HepG2 (cell line): ENCODE results near the gene IZUMO4. TPM values are rescaled to one million over a fixed set of nuclear protein-coding genes. Genes with fewer than 3 reads are reported as not detected.

Experiments
- KLF9 ChIP-seq: IDR thresholded peaks from 2 replicates; pipeline ENCODE4 v1.6.1; 2016; ENCODE audit warnings: low read depth
- NFIB ChIP-seq: sonication (generic); formaldehyde crosslinking; IDR thresholded peaks from 2 replicates; pipeline ENCODE4 v1.9.0; 2021; ENCODE audit warnings: missing genetic modification reagents, mild to moderate bottlenecking, borderline replicate concordance
- NFIC ChIP-seq: IDR thresholded peaks from 2 replicates; pipeline ENCODE4 v1.6.1; 2012; ENCODE audit warnings: mild to moderate bottlenecking, low read length, inconsistent platforms
- NPAS2 ChIP-seq: sonication (generic); formaldehyde crosslinking; IDR thresholded peaks from 2 replicates; pipeline ENCODE4 v1.8.0; 2022; ENCODE audit warnings: mild to moderate bottlenecking, missing genetic modification reagents, borderline replicate concordance
- SMYD3 ChIP-seq: sonication (generic); formaldehyde crosslinking; IDR thresholded peaks from 2 replicates; pipeline ENCODE4 v1.8.1; 2023; ENCODE audit warnings: mild to moderate bottlenecking, missing genetic modification reagents
- SP1 ChIP-seq, 2 experiments: fragments of 450-650 bp in 1 of 2; sonication (generic) in 1 of 2; formaldehyde crosslinking in 1 of 2; IDR thresholded peaks; 2 replicates each; pipeline versions ENCODE4 v1.4.0 to v1.6.1; 2016 to 2020; ENCODE audit warnings: missing genetic modification reagents in 1 of 2
- ZIK1 ChIP-seq: sonication (generic); formaldehyde crosslinking; IDR thresholded peaks from 2 replicates; pipeline ENCODE4 v1.5.0; 2020; ENCODE audit warnings: mild to moderate bottlenecking, low read depth, missing genetic modification reagents, borderline replicate concordance
- ZKSCAN1 ChIP-seq: fragments of 150-350 bp; IDR thresholded peaks from 2 replicates; pipeline ENCODE4 v1.6.1; 2014; ENCODE audit warnings: low read length
- ZNF256 ChIP-seq: sonication (generic); formaldehyde crosslinking; conservative IDR thresholded peaks from 2 replicates; pipeline ENCODE4 v1.4.0; 2020; ENCODE audit warnings: missing genetic modification reagents
- ZNF335 ChIP-seq: sonication (generic); formaldehyde crosslinking; IDR thresholded peaks from 2 replicates; pipeline ENCODE4 v1.4.0; 2020; ENCODE audit warnings: missing genetic modification reagents
- ZNF337 ChIP-seq: sonication (generic); formaldehyde crosslinking; IDR thresholded peaks from 2 replicates; pipeline ENCODE4 v1.5.1; 2020; ENCODE audit warnings: missing genetic modification reagents, low read depth, mild to moderate bottlenecking, borderline replicate concordance
- ZNF547 ChIP-seq: sonication (generic); formaldehyde crosslinking; IDR thresholded peaks from 2 replicates; pipeline ENCODE4 v1.5.1; 2020; ENCODE audit warnings: mild to moderate bottlenecking, missing genetic modification reagents
- ZNF598 ChIP-seq: sonication (generic); formaldehyde crosslinking; IDR thresholded peaks from 2 replicates; pipeline ENCODE4 v1.5.1; 2020; ENCODE audit warnings: mild to moderate bottlenecking, missing genetic modification reagents, borderline replicate concordance
- ZNF850 ChIP-seq: sonication (generic); formaldehyde crosslinking; conservative IDR thresholded peaks from 2 replicates; pipeline ENCODE4 v1.9.0; 2021; ENCODE audit warnings: mild to moderate bottlenecking, missing genetic modification reagents
- polyA plus RNA-seq, 8 experiments: library from polyadenylated mRNA; depleted of rRNA in 3 of 8; stranded (reverse) in 7 of 8; unstranded in 1 of 8; fragments of >200 nt; fragmentation: Illumina TruSeq in 4 of 8; extraction: Trizol in 4 of 8; gene quantifications; 2 replicates each; pipeline versions ENCODE4 v1.2.1 to v1.2.3, GENCODE V29; 2011 to 2016; ENCODE audit warnings: low read depth in 4 of 8, missing spikeins in 1 of 8, mixed read lengths in 1 of 8; ENCODE audit not compliant: insufficient read depth in 1 of 8
- total RNA-seq, 5 experiments: library from RNA; depleted of rRNA; stranded (reverse); fragments of >200 nt; fragmentation: Illumina TruSeq; extraction: Trizol; gene quantifications; 2 replicates each; pipeline ENCODE4 v1.2.3, GENCODE V29; 2016; ENCODE audit warnings: low read depth in 1 of 5
- TF ChIP-seq, protein P1 (sequence below): sonication (generic); formaldehyde crosslinking; IDR thresholded peaks from 2 replicates; pipeline ENCODE4 v1.5.0; 2020; ENCODE audit warnings: mild to moderate bottlenecking, missing genetic modification reagents, moderate library complexity
- TF ChIP-seq, protein P2 (sequence below): sonication (generic); formaldehyde crosslinking; IDR thresholded peaks from 2 replicates; pipeline ENCODE4 v1.4.0; 2020; ENCODE audit warnings: missing genetic modification reagents, low read depth, mild to moderate bottlenecking, borderline replicate concordance
- TF ChIP-seq, protein P3 (sequence below): sonication (generic); formaldehyde crosslinking; IDR thresholded peaks from 2 replicates; pipeline ENCODE4 v1.4.0; 2020; ENCODE audit warnings: mild to moderate bottlenecking, low read depth, missing genetic modification reagents
- TF ChIP-seq, protein P4 (sequence below): sonication (generic); formaldehyde crosslinking; IDR thresholded peaks from 2 replicates; pipeline ENCODE4 v1.4.0; 2020; ENCODE audit warnings: missing genetic modification reagents
- TF ChIP-seq, protein P5 (sequence below): sonication (generic); formaldehyde crosslinking; IDR thresholded peaks from 2 replicates; pipeline ENCODE4 v1.4.0; 2020; ENCODE audit warnings: missing genetic modification reagents
- TF ChIP-seq, protein P6 (sequence below): sonication (generic); formaldehyde crosslinking; IDR thresholded peaks from 2 replicates; pipeline ENCODE4 v1.8.1; 2023; ENCODE audit warnings: mild to moderate bottlenecking, missing genetic modification reagents, borderline replicate concordance

Gene IZUMO4
- total and polyA plus RNA-seq, 2 of the 13 experiments (the other 11 are each of a cell fraction or from before 2014, with no cell fraction given), result 0.77 to 3.9 TPM

DNA sequence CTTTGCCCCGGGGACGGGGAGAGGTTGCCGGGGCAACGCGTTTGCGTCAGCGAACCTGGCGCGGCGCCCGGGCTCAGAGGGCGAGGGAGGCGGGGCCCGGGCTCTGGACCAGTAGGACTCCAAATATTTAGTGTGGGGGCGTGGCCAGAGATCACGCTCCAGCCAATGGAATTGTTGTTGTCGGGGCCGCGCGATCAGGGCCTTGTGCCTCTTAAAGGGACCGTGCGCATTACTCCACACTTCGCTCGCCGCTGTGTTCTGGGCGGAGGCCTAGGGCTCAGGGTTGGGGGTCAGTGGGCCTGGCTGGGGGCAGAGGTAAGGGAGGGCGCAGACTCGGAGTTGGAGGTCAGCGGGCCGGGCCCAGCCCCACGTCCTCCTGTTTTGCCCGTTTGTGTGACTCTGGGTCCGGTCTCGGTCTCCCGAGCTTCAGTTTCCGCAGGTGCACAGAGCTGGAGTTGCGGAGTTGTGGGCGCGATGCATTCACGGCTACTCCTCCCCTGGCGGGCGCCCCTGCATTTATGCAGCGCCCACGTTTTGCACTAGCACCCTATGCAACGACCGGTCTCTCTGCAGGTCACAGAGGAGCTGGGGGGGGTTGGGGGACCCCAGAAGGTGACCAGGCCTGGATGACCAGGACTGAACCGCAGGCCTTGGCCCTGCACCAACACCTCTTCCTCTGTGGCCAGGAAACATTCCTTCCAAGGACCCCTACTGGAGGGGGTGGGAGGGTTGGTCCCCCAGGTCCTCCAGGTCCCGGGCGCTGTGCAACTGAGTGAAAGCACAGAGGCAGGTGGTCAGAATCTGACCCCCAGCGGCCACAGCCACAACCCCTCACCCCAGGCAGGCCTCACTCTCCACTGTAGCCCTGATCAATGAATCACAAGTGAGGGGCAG lies 35.0 kb upstream of the IZUMO4 start (continued):
- TF ChIP-seq ZNF598 (CRISPR knock-in tag) (no peak), NFIB (no peak), KLF9 (CRISPR knock-in tag) (no peak), NFIC (no peak), ZNF256 (no peak), ZNF850 (CRISPR knock-in tag) (no peak), ZNF337 (CRISPR knock-in tag) (no peak), ZNF547 (CRISPR knock-in tag) (no peak), SP1 (IDR thresholded peaks at IDR 0.05) (no peak), SP1 (CRISPR knock-in tag; IDR thresholded peaks at IDR 0.05) (peak; percentile 75), ZIK1 (CRISPR knock-in tag) (peak; percentile 50; the same call in 1 of the 2 replicates), ZKSCAN1 (no peak), NPAS2 (no peak), ZNF335 (CRISPR knock-in tag) (no peak), SMYD3 (CRISPR knock-in tag) (no peak)
- TF ChIP-seq, protein P1, sequence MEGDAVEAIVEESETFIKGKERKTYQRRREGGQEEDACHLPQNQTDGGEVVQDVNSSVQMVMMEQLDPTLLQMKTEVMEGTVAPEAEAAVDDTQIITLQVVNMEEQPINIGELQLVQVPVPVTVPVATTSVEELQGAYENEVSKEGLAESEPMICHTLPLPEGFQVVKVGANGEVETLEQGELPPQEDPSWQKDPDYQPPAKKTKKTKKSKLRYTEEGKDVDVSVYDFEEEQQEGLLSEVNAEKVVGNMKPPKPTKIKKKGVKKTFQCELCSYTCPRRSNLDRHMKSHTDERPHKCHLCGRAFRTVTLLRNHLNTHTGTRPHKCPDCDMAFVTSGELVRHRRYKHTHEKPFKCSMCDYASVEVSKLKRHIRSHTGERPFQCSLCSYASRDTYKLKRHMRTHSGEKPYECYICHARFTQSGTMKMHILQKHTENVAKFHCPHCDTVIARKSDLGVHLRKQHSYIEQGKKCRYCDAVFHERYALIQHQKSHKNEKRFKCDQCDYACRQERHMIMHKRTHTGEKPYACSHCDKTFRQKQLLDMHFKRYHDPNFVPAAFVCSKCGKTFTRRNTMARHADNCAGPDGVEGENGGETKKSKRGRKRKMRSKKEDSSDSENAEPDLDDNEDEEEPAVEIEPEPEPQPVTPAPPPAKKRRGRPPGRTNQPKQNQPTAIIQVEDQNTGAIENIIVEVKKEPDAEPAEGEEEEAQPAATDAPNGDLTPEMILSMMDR (CRISPR knock-in tag), result peak; percentile 78
- TF ChIP-seq, protein P2, sequence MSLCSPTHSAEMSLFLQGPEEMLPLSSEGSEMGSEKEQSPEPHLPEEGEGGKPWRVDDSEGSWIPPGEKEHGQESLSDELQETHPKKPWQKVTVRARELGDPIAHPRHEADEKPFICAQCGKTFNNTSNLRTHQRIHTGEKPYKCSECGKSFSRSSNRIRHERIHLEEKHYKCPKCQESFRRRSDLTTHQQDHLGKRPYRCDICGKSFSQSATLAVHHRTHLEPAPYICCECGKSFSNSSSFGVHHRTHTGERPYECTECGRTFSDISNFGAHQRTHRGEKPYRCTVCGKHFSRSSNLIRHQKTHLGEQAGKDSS (CRISPR knock-in tag), result no peak; the same call in none of the 2 replicates
- TF ChIP-seq, protein P3, sequence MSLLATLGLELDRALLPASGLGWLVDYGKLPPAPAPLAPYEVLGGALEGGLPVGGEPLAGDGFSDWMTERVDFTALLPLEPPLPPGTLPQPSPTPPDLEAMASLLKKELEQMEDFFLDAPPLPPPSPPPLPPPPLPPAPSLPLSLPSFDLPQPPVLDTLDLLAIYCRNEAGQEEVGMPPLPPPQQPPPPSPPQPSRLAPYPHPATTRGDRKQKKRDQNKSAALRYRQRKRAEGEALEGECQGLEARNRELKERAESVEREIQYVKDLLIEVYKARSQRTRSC, result no peak
- TF ChIP-seq, protein P4, sequence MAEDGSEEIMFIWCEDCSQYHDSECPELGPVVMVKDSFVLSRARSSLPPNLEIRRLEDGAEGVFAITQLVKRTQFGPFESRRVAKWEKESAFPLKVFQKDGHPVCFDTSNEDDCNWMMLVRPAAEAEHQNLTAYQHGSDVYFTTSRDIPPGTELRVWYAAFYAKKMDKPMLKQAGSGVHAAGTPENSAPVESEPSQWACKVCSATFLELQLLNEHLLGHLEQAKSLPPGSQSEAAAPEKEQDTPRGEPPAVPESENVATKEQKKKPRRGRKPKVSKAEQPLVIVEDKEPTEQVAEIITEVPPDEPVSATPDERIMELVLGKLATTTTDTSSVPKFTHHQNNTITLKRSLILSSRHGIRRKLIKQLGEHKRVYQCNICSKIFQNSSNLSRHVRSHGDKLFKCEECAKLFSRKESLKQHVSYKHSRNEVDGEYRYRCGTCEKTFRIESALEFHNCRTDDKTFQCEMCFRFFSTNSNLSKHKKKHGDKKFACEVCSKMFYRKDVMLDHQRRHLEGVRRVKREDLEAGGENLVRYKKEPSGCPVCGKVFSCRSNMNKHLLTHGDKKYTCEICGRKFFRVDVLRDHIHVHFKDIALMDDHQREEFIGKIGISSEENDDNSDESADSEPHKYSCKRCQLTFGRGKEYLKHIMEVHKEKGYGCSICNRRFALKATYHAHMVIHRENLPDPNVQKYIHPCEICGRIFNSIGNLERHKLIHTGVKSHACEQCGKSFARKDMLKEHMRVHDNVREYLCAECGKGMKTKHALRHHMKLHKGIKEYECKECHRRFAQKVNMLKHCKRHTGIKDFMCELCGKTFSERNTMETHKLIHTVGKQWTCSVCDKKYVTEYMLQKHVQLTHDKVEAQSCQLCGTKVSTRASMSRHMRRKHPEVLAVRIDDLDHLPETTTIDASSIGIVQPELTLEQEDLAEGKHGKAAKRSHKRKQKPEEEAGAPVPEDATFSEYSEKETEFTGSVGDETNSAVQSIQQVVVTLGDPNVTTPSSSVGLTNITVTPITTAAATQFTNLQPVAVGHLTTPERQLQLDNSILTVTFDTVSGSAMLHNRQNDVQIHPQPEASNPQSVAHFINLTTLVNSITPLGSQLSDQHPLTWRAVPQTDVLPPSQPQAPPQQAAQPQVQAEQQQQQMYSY (CRISPR knock-in tag), result no peak
- TF ChIP-seq, protein P5, sequence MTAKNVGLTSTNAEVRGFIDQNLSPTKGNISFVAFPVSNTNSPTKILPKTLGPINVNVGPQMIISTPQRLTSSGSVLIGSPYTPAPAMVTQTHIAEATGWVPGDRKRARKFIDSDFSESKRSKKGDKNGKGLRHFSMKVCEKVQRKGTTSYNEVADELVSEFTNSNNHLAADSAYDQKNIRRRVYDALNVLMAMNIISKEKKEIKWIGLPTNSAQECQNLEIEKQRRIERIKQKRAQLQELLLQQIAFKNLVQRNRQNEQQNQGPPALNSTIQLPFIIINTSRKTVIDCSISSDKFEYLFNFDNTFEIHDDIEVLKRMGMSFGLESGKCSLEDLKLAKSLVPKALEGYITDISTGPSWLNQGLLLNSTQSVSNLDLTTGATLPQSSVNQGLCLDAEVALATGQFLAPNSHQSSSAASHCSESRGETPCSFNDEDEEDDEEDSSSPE (CRISPR knock-in tag), result peak; percentile 12
- TF ChIP-seq, protein P6, sequence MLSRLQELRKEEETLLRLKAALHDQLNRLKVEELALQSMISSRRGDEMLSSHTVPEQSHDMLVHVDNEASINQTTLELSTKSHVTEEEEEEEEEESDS (CRISPR knock-in tag), result no peak
